ENCODE results near the gene LRP11.
"Not testable (repeated sequence)": the region's sequence is repeated elsewhere in the genome, so short reads cannot be mapped to it uniquely, and the experiment has no call there.

The LRP11 gene

GRCh38 chr6:149897855-149898744, 33.9 kb upstream of the LRP11 start, which contains the start of gene RAET1E:
Gene RAET1E, minus strand, starts transcription at chr6:149898113. Its CDS starts 7,212 bp downstream, at chr6:149890901.
- no peak for DNase-seq (ENCODE audit: low read depth in 1 of 2, low spot score in 1 of 2)

GRCh38 chr6:149897015-149897697, 33.0 kb upstream of the LRP11 start:
- DNase-seq (ENCODE audit: low read depth in 1 of 2, low spot score in 1 of 2): no peak

- DNase-seq (ENCODE audit: low read depth in 1 of 2, low spot score in 1 of 2): no peak
Measured at GRCh38 chr6:149896491-149896890, 32.3 kb upstream of the LRP11 start.

- DNase-seq (ENCODE audit: low read depth in 1 of 2, low spot score in 1 of 2): peak in 1 of 2 donors; percentile 7
Measured at GRCh38 chr6:149895833-149896271, 31.7 kb upstream of the LRP11 start.

GRCh38 chr6:149895048-149895590, 31.0 kb upstream of the LRP11 start:
- no peak for DNase-seq (ENCODE audit: low read depth in 1 of 2, low spot score in 1 of 2)

- not testable (repeated sequence) for DNase-seq (ENCODE audit: low read depth in 1 of 2, low spot score in 1 of 2)
Measured at GRCh38 chr6:149891864-149892263, 27.7 kb upstream of the LRP11 start.

- no peak for DNase-seq (ENCODE audit: low read depth in 1 of 2, low spot score in 1 of 2)
Measured at GRCh38 chr6:149891259-149891658, 27.1 kb upstream of the LRP11 start.

- no peak for DNase-seq (ENCODE audit: low read depth in 1 of 2, low spot score in 1 of 2)
Measured at GRCh38 chr6:149890629-149891045, 26.5 kb upstream of the LRP11 start.

GRCh38 chr6:149889326-149889725, 25.2 kb upstream of the LRP11 start:
- DNase-seq (ENCODE audit: low read depth in 1 of 2, low spot score in 1 of 2): no peak

- DNase-seq (ENCODE audit: low read depth in 1 of 2, low spot score in 1 of 2): no peak
Measured at GRCh38 chr6:149888659-149889058, 24.5 kb upstream of the LRP11 start.

GRCh38 chr6:149888093-149888492, 23.9 kb upstream of the LRP11 start:
- no peak for DNase-seq (ENCODE audit: low read depth in 1 of 2, low spot score in 1 of 2)

- no peak for DNase-seq (ENCODE audit: low read depth in 1 of 2, low spot score in 1 of 2)
Measured at GRCh38 chr6:149887343-149887742, 23.2 kb upstream of the LRP11 start.

- DNase-seq (ENCODE audit: low read depth in 1 of 2, low spot score in 1 of 2): no peak
Measured at GRCh38 chr6:149885888-149886287, 21.7 kb upstream of the LRP11 start.

GRCh38 chr6:149884617-149885016, 20.5 kb upstream of the LRP11 start:
- no peak for DNase-seq (ENCODE audit: low read depth in 1 of 2, low spot score in 1 of 2)

GRCh38 chr6:149884215-149884614, 20.1 kb upstream of the LRP11 start:
- no peak for DNase-seq (ENCODE audit: low read depth in 1 of 2, low spot score in 1 of 2)

GRCh38 chr6:149881860-149882259, 17.7 kb upstream of the LRP11 start:
- no peak for DNase-seq (ENCODE audit: low read depth in 1 of 2, low spot score in 1 of 2)

GRCh38 chr6:149881066-149881766, 17.1 kb upstream of the LRP11 start:
- no peak for DNase-seq (ENCODE audit: low read depth in 1 of 2, low spot score in 1 of 2)

GRCh38 chr6:149877659-149878058, 13.5 kb upstream of the LRP11 start:
- no peak for DNase-seq (ENCODE audit: low read depth in 1 of 2, low spot score in 1 of 2)

GRCh38 chr6:149876241-149876933, 12.2 kb upstream of the LRP11 start:
- no peak for DNase-seq (ENCODE audit: low read depth in 1 of 2, low spot score in 1 of 2)

- no peak for DNase-seq (ENCODE audit: low read depth in 1 of 2, low spot score in 1 of 2)
Measured at GRCh38 chr6:149872233-149872632, 8.1 kb upstream of the LRP11 start.

GRCh38 chr6:149871182-149871581, 7.0 kb upstream of the LRP11 start:
- DNase-seq (ENCODE audit: low read depth in 1 of 2, low spot score in 1 of 2): no peak
